ENCODE data around the gene PPP1CC. TPM values are rescaled to one million over a fixed set of nuclear protein-coding genes. Genes with fewer than 3 reads are reported as not detected.

PPP1CC gene
- polyA plus RNA-seq, 4 donors = 135 to 464 (median 299) TPM

DNA sequence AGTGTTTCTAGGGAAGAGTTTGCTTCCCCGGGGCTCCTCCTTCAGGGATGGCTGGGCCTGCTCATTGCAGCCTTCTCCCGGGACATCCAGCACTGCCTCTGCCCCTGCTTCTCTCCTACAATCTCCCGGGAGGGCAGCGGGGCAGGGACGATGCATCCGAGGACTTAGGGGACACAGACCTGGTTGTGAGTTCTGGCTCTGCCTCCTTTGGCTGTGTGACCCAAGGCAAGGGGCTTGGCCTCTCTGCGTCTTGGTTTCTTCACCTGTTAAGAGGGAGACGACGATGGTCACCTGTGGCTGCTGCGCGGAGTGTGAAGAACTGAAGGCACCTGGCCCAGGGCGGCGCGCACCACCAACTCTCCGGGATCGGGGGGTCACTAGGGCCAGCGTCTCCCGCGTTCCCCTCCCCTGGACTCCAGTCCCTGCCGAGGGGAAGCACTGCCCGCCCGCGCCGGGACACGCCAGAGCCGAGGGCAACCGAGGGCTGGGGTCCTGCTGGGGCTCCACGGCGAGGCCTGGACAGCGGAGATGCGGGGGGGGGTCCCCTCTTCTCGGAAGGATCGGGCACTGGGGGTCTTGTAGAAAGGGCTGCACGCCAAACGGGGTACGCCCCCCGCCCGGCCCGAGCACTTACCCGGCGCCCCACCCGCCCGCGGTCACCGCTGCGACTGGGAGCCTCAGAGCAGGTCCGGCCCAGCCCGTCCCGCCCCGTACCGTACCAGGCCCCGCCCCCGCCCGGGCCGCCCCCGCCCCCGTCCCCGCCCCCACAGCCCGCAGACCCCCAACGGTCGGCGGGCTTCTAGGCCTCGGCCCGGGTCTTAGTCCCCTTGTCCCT, 54.0 kb downstream of the PPP1CC start, which contains the start of gene HVCN1:
Gene HVCN1, minus strand, starts transcription at position 670 of the 835 bp plus-strand sequence. CDS start 5,870 bp downstream, outside the sequence.
- WGBS, 3 donors = 3 to 6% (median 3%) methylated on average over 38 to 64 of the region's 64 CpGs
- DNase-seq (peak in 1 of 2 donors; percentile 39), FAIRE-seq (no peak)
- Histone ChIP-seq H3K4me3 (ENCODE audit: low read depth in 1 of 3, low read length in 3 of 3) (peak within 1 kb of the TSS; percentile 34 to 58 (median 55)), H3K36me3 (ENCODE audit: control insufficient read depth in 3 of 3, insufficient read depth in 2 of 3, low read depth in 1 of 3, low read length in 3 of 3) (no peaks in the 10 kb centered on the region), H3K9me3 (ENCODE audit: control insufficient read depth in 2 of 2, insufficient read depth in 1 of 2, low read depth in 1 of 2, low read length in 1 of 2) (no peaks in the 10 kb centered on the region), H3K4me1 (ENCODE audit: control insufficient read depth in 3 of 3, insufficient read depth in 2 of 3, low read depth in 1 of 3, low read length in 2 of 3) (peaks cover 0 to 13% (median 0%) of the 10 kb centered on the region in 3 donors), H3K27me3 (ENCODE audit: control insufficient read depth in 3 of 3, insufficient read depth in 3 of 3, low read length in 3 of 3) (peaks cover 0 to 19% (median 0%) of the 10 kb centered on the region in 3 donors), H3K27ac (ENCODE audit: low read depth in 1 of 3, low read length in 2 of 3) (peak within 1 kb of the TSS in 2 of 3 donors; percentile 38 to 83)

DNA sequence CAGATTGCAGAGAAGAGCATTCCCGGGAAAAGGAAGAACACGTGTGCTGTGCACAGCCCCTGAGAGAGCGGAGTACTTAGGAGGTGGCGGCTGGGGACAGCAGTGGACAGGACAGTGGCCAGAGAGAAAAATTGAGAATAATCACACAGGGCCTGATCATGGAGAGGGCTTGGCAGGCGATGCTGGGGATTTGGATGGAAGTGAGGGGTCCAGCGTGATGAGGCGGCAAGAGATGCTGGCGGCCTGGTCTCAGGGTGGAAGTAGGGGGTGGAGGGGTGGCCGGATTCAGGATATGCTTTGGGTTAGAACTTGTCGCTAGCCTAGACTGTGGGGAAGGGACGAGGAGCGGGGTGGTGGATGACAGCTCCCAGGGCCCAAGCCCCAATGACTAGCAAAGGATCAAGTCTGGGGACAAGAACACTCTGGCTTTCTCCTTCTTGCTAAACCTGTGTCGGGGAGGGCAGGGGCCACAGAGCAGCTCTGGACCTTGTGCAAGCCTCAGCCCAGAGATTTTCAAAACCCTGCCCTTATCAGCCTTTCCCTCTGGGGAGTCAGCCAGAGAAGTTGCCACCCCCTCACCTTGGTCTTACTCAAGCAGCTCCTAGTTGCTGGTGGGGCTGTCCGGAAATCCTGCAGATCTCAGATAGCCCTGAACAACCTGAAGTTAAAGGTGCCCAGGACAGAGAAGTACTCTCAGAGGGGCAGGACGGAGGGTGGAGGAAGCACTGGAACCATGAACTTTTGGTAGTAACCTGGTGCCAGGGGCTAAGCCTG, 55.1 kb downstream of the PPP1CC start:
- H3K4me3 ChIP-seq (ENCODE audit: low read depth in 1 of 3, low read length in 3 of 3) = peak overlapping the region in 1 of 3 donors; percentile 12
- DNase-seq = no peak
- H3K27me3 ChIP-seq (ENCODE audit: control insufficient read depth in 3 of 3, insufficient read depth in 3 of 3, low read length in 3 of 3) = peaks cover 0 to 19% (median 0%) of the 10 kb centered on the region in 3 donors
- WGBS, 3 donors = 85 to 89% (median 86%) methylated on average over 15 of the region's 15 CpGs
- no peak overlapping the region for H3K27ac ChIP-seq (ENCODE audit: low read depth in 1 of 3, low read length in 2 of 3)
- no peaks in the 10 kb centered on the region for H3K9me3 ChIP-seq (ENCODE audit: control insufficient read depth in 2 of 2, insufficient read depth in 1 of 2, low read depth in 1 of 2, low read length in 1 of 2)
- H3K4me1 ChIP-seq (ENCODE audit: control insufficient read depth in 3 of 3, insufficient read depth in 2 of 3, low read depth in 1 of 3, low read length in 2 of 3) = peaks cover 0 to 13% (median 0%) of the 10 kb centered on the region in 3 donors
- H3K36me3 ChIP-seq (ENCODE audit: control insufficient read depth in 3 of 3, insufficient read depth in 2 of 3, low read depth in 1 of 3, low read length in 3 of 3) = no peaks in the 10 kb centered on the region
- FAIRE-seq = no peak

DNA sequence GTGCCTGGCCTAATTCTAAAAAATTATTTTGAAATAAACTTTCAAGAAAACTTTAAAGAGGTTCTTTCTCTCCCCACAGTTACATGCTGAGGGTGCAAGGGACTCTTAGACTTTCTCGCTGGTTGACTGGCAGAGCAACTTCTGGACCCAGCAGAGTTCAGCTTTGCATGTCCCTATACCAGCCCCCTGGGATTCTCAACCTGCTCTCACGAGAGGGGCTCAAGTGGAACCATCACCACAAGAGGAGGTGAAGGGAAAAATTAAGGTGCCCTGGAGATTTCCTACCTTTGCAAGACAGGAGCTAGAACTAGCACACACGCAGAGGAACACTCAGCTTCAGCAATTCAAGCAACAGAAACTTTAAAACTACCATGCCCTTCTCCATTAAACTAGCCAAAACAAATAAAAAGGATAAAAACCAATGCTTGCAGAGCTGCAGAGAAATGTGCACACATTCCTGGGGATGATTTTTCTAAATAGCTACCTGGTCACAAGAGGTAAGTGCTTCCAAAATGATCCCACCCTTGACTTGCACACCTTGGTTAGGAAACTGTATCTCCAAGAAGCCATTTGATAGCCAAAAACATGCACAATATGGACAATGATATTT, 56.3 kb downstream of the PPP1CC start:
- no peaks in the 10 kb centered on the region for H3K9me3 ChIP-seq (ENCODE audit: control insufficient read depth in 2 of 2, insufficient read depth in 1 of 2, low read depth in 1 of 2, low read length in 1 of 2)
- WGBS, 3 donors = 85 to 91% (median 91%) methylated on average over 3 of the region's 3 CpGs

DNA sequence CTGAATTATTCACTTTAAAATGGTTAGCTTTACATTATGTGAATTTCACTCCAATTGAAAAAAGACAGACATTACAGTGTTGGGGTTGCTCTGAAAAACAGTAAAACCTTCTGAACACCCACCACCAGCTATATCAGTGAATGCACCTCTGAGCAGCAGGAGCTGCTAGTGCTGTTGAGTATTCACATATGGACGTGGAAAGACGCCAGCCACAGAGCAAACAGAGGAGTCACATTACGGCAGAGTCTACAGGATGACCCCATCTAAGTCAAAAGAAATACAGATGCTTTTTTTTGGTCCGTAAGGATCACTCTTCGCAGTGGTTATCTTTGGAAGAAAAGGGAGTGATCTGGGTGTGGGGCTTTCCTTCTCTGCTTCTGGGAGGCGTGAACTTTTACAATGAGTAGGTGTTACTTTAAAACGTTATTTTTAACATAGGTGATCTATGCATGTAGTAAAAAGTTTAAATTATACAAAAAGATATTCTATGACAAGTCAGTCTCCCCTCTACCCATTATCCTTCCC, 58.3 kb downstream of the PPP1CC start:
- DNase-seq = no peak
- no peak for FAIRE-seq
- H3K4me3 ChIP-seq (ENCODE audit: low read depth in 1 of 3, low read length in 3 of 3) = no peak overlapping the region
- H3K27me3 ChIP-seq (ENCODE audit: control insufficient read depth in 3 of 3, insufficient read depth in 3 of 3, low read length in 3 of 3) = peaks cover 0 to 16% (median 0%) of the 10 kb centered on the region in 3 donors
- H3K9me3 ChIP-seq (ENCODE audit: control insufficient read depth in 2 of 2, insufficient read depth in 1 of 2, low read depth in 1 of 2, low read length in 1 of 2) = no peaks in the 10 kb centered on the region
- H3K36me3 ChIP-seq (ENCODE audit: control insufficient read depth in 3 of 3, insufficient read depth in 2 of 3, low read depth in 1 of 3, low read length in 3 of 3) = no peaks in the 10 kb centered on the region
- H3K27ac ChIP-seq (ENCODE audit: low read depth in 1 of 3, low read length in 2 of 3) = no peak overlapping the region
- peaks cover 0 to 10% (median 0%) of the 10 kb centered on the region in 3 donors for H3K4me1 ChIP-seq (ENCODE audit: control insufficient read depth in 3 of 3, insufficient read depth in 2 of 3, low read depth in 1 of 3, low read length in 2 of 3)
- WGBS, 3 donors = 71 to 81% (median 79%) methylated on average over 7 of the region's 7 CpGs

More for the DNA sequence above, 56.3 kb downstream of the PPP1CC start:
- H3K4me3 ChIP-seq (ENCODE audit: low read depth in 1 of 3, low read length in 3 of 3) = no peak overlapping the region
- peaks cover 0 to 13% (median 0%) of the 10 kb centered on the region in 3 donors for H3K4me1 ChIP-seq (ENCODE audit: control insufficient read depth in 3 of 3, insufficient read depth in 2 of 3, low read depth in 1 of 3, low read length in 2 of 3)
- DNase-seq (no peak), FAIRE-seq (no peak)
- H3K27me3 ChIP-seq (ENCODE audit: control insufficient read depth in 3 of 3, insufficient read depth in 3 of 3, low read length in 3 of 3) = peaks cover 0 to 17% (median 0%) of the 10 kb centered on the region in 3 donors
- no peak overlapping the region for H3K27ac ChIP-seq (ENCODE audit: low read depth in 1 of 3, low read length in 2 of 3)
- no peaks in the 10 kb centered on the region for H3K36me3 ChIP-seq (ENCODE audit: control insufficient read depth in 3 of 3, insufficient read depth in 2 of 3, low read depth in 1 of 3, low read length in 3 of 3)

DNA sequence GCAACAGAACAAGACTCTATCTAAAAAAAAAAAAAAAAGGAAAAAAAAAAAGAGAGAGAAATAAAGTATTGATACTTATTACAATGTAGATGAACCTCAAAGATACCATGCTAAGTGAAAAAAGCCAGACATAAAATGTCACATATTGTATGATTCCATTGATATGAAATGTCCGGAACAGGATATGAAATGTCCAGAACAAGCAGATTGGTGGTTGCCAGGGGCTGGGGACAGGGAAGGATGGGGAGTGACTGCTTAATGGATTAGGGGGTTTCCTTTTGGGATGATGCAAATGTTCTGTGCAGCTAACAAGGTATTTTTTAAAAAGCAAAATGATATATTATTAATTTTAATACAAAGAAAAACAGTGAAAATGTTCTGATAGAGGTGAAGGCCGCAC, 58.8 kb downstream of the PPP1CC start:
- Histone ChIP-seq H3K4me3 (ENCODE audit: low read depth in 1 of 3, low read length in 3 of 3) (no peak overlapping the region), H3K27me3 (ENCODE audit: control insufficient read depth in 3 of 3, insufficient read depth in 3 of 3, low read length in 3 of 3) (peaks cover 0 to 16% (median 0%) of the 10 kb centered on the region in 3 donors), H3K27ac (ENCODE audit: low read depth in 1 of 3, low read length in 2 of 3) (no peak overlapping the region), H3K9me3 (ENCODE audit: control insufficient read depth in 2 of 2, insufficient read depth in 1 of 2, low read depth in 1 of 2, low read length in 1 of 2) (no peaks in the 10 kb centered on the region), H3K36me3 (ENCODE audit: control insufficient read depth in 3 of 3, insufficient read depth in 2 of 3, low read depth in 1 of 3, low read length in 3 of 3) (no peaks in the 10 kb centered on the region), H3K4me1 (ENCODE audit: control insufficient read depth in 3 of 3, insufficient read depth in 2 of 3, low read depth in 1 of 3, low read length in 2 of 3) (peaks cover 0 to 9% (median 0%) of the 10 kb centered on the region in 3 donors)
- 95 to 98% (median 98%) methylated on average over 2 of the region's 2 CpGs for WGBS, 3 donors
- FAIRE-seq = no peak
- no peak for DNase-seq

DNA sequence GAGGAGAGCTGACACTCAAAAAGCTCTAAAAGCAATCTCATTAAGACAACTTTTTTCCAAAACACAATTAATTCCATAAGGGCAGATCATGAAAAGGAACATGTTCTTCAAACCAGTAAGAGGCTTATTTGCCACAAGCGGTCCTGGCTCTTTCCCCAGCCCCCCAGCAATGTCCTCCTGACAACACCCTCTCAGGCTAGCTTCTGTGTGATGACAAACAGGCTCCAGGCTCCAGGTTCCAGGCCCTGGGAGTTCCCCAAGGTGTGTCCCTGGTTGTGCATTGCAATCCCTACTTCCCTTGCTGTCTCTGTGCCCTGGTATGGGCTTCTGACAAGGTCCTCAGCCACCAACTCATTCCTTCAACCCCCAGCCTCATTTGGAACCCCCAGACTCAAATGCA, 62.7 kb downstream of the PPP1CC start:
- no peak for FAIRE-seq

DNA sequence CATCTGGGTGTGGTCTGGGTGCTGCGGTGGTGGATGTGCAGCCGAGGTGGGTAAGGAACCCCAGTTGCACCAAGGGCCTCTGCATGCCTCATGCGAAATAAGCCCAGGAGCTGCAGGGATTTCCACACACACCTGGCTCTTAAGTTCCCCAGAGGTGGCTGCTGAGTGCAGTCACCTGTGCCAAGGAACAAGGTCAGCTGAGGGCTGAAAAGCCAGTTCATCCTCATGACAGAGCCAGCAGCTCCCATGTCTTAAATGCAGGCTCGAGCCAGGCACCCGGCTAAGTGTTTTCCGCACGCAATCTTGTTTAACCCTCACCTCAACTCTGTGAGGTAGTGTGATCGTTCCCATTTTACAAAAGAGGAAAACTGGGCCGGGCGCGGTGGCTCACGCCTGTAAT, 63.5 kb downstream of the PPP1CC start:
- H3K36me3 ChIP-seq (ENCODE audit: control insufficient read depth in 3 of 3, insufficient read depth in 2 of 3, low read depth in 1 of 3, low read length in 3 of 3) = no peaks in the 10 kb centered on the region
- FAIRE-seq = no peak
- no peak for DNase-seq
- H3K4me3 ChIP-seq (ENCODE audit: low read depth in 1 of 3, low read length in 3 of 3) = no peak overlapping the region
- no peak overlapping the region for H3K27ac ChIP-seq (ENCODE audit: low read depth in 1 of 3, low read length in 2 of 3)
- 94 to 96% (median 95%) methylated on average over 11 to 12 of the region's 12 CpGs for WGBS, 3 donors
- H3K9me3 ChIP-seq (ENCODE audit: control insufficient read depth in 2 of 2, insufficient read depth in 1 of 2, low read depth in 1 of 2, low read length in 1 of 2) = no peaks in the 10 kb centered on the region
- H3K4me1 ChIP-seq (ENCODE audit: control insufficient read depth in 3 of 3, insufficient read depth in 2 of 3, low read depth in 1 of 3, low read length in 2 of 3) = no peaks in the 10 kb centered on the region
- no peaks in the 10 kb centered on the region for H3K27me3 ChIP-seq (ENCODE audit: control insufficient read depth in 3 of 3, insufficient read depth in 3 of 3, low read length in 3 of 3)

More for the DNA sequence above, 62.7 kb downstream of the PPP1CC start:
- no peaks in the 10 kb centered on the region for H3K9me3 ChIP-seq (ENCODE audit: control insufficient read depth in 2 of 2, insufficient read depth in 1 of 2, low read depth in 1 of 2, low read length in 1 of 2)
- no peak for DNase-seq
- no peaks in the 10 kb centered on the region for H3K27me3 ChIP-seq (ENCODE audit: control insufficient read depth in 3 of 3, insufficient read depth in 3 of 3, low read length in 3 of 3)
- H3K4me1 ChIP-seq (ENCODE audit: control insufficient read depth in 3 of 3, insufficient read depth in 2 of 3, low read depth in 1 of 3, low read length in 2 of 3) = no peaks in the 10 kb centered on the region
- H3K36me3 ChIP-seq (ENCODE audit: control insufficient read depth in 3 of 3, insufficient read depth in 2 of 3, low read depth in 1 of 3, low read length in 3 of 3) = no peaks in the 10 kb centered on the region
- no peak overlapping the region for H3K27ac ChIP-seq (ENCODE audit: low read depth in 1 of 3, low read length in 2 of 3)
- no peak overlapping the region for H3K4me3 ChIP-seq (ENCODE audit: low read depth in 1 of 3, low read length in 3 of 3)
- 64 to 77% (median 72%) methylated on average over 1 of the region's 1 CpG for WGBS, 3 donors

DNA sequence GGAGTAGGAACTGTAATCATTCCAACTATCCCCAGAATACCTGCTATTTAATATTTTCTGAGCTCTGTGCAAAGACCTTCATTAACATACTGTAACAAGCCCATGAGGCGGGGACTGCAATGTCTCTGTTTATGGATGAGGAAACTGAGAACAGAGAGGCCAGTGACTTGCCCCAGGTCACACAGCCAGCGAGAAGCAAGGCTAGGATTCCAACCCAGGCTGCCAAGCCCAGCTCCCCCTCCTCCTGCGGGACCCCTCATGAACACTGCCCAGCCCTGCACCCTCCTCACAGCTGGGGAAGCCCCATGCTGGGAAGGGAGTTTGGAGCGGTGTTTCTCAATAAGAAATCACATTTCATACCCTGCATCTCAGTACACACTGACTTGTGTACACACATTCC, 64.7 kb downstream of the PPP1CC start:
- no peaks in the 10 kb centered on the region for H3K27me3 ChIP-seq (ENCODE audit: control insufficient read depth in 3 of 3, insufficient read depth in 3 of 3, low read length in 3 of 3)
- no peaks in the 10 kb centered on the region for H3K4me1 ChIP-seq (ENCODE audit: control insufficient read depth in 3 of 3, insufficient read depth in 2 of 3, low read depth in 1 of 3, low read length in 2 of 3)
- no peak overlapping the region for H3K27ac ChIP-seq (ENCODE audit: low read depth in 1 of 3, low read length in 2 of 3)
- H3K4me3 ChIP-seq (ENCODE audit: low read depth in 1 of 3, low read length in 3 of 3) = no peak overlapping the region
- DNase-seq (no peak), FAIRE-seq (no peak)
- H3K36me3 ChIP-seq (ENCODE audit: control insufficient read depth in 3 of 3, insufficient read depth in 2 of 3, low read depth in 1 of 3, low read length in 3 of 3) = no peaks in the 10 kb centered on the region
- 79 to 98% (median 89%) methylated on average over 4 of the region's 4 CpGs for WGBS, 3 donors
- no peaks in the 10 kb centered on the region for H3K9me3 ChIP-seq (ENCODE audit: control insufficient read depth in 2 of 2, insufficient read depth in 1 of 2, low read depth in 1 of 2, low read length in 1 of 2)

Data from small intestine (tissue), 7 donors.